Measurements from ENCODE around the gene P3R3URF.

DNA sequence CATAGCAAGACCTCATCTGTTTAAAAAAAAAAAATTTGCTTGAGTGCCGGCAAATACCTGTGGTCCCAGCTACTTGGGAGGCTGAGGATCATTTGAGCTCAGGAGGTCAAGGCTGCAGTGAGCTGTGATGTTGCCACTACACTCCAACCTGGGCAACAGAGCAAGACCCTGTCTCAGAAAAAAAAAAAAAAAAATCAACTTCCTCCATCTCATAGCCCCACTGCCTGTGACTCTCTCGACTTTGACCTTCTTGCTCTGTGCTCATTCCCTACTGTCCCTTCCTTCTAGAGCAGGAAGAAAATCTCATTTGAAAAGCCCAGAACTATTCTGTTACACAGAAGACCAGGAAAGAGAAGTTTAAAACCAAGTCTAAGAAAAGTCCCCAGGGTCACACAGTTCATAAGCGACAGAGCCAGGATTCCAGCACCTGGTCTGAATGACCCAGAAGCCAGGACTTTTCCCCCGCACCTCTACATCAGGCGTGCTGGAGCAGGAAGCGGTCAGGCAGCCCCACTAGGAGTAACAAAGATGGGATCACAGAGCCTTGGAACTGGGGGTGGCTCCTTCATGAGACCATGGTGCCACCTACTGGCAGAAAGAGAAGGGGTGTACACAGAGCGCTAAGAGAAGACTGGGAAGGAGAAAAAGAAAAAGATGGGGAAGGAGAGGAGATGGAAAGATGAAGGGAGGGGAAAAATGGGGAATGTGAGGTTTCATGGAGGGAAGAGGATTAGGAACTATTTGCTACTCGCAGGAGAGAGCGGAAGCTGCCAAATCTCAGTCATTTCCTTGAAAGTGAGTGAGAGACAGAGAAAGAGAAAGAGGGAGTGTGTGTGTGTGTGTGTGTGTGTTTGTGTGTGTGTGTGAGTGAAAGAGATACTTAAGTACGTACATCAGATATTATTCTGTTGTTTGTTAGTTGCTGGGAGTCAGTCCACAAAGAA, 3.1 kb upstream of the P3R3URF start:
- TF ChIP-seq, protein P1, sequence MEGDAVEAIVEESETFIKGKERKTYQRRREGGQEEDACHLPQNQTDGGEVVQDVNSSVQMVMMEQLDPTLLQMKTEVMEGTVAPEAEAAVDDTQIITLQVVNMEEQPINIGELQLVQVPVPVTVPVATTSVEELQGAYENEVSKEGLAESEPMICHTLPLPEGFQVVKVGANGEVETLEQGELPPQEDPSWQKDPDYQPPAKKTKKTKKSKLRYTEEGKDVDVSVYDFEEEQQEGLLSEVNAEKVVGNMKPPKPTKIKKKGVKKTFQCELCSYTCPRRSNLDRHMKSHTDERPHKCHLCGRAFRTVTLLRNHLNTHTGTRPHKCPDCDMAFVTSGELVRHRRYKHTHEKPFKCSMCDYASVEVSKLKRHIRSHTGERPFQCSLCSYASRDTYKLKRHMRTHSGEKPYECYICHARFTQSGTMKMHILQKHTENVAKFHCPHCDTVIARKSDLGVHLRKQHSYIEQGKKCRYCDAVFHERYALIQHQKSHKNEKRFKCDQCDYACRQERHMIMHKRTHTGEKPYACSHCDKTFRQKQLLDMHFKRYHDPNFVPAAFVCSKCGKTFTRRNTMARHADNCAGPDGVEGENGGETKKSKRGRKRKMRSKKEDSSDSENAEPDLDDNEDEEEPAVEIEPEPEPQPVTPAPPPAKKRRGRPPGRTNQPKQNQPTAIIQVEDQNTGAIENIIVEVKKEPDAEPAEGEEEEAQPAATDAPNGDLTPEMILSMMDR (conservative IDR thresholded peaks at IDR 0.05): peak; percentile 95
- no peak for TF ChIP-seq EZH2 (IDR thresholded peaks at IDR 0.05; ENCODE audit: low read depth)
